HT1080 (cell line): Measurements from ENCODE around the gene FLT1. TPM values are rescaled to one million over a fixed set of nuclear protein-coding genes. Genes with fewer than 3 reads are reported as not detected.

ENCODE experiments used
- DNase-seq: peaks from one replicate; pipeline ENCODE4 v3.0.0-alpha.2; 2015; ENCODE audit warnings: low read depth
- total RNA-seq: library from RNA; depleted of rRNA; stranded (reverse); fragments of >200 nt; shearing (Covaris generic); gene quantifications from 2 replicates; pipeline ENCODE4 v1.2.3, GENCODE V29; 2014

The FLT1 gene
- total RNA-seq, 1 experiment from 2014 or later, result 3.3 TPM

DNA sequence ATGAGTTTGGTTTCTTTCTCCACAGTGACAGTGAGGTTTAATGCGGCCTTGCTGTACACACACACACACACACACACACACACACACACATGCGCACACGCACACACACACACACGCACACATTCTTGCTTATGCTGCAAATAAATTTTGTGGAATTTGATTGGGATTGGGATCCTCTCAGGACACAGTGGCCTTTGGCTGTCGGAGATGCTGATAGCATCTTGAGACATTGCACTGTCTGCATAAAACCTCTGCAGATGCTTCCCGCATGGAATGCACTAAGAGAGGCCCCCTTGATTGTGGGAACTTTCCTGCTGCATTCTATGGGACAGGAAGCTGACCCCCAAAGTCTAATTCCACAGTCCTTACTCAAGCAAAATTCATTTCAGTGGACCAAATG, 145.6 kb downstream of the FLT1 start:
- DNase-seq, result no peak

DNA sequence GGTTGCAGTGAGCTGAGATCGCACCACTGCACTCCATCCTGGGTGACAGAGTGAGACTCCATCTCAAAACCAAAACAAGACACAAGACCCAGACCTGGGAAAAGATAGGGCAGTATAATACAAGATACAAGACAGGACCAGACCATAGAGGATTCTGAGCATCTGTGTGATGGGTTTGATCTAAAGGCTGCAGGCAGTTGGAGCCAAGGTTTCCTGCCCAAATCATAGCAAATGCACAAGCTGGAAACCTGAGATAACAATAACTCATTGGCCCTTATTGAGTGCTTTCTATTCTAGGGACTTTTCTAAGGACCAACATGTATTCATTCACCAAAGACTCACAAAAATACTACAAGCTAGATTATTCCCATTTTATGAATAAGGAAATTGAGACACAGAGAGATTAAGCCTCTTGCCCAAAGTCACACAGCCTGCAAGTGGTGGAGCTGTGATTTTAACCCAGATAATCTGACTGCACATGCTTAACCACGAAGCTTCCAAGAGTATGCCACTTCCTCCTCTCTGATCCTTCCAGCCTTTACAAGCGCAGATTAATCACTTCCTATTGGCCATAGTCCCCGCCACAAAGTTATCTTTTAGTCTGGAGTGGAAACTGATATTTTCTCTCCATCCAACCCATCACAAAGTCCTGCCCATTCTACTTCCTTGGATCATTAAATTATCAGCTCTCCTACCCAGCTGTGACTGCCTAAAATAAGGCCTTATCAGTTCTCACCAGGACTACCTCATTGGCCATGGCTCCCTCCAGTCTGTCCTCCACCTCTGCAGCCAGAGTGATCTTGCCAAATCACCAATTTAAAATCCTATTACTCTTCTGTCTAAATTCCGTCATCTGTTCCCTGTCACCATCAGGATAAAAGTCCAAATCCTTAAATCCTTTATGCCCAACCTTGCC, 147.2 kb downstream of the FLT1 start:
- DNase-seq, result peak; percentile 70

DNA sequence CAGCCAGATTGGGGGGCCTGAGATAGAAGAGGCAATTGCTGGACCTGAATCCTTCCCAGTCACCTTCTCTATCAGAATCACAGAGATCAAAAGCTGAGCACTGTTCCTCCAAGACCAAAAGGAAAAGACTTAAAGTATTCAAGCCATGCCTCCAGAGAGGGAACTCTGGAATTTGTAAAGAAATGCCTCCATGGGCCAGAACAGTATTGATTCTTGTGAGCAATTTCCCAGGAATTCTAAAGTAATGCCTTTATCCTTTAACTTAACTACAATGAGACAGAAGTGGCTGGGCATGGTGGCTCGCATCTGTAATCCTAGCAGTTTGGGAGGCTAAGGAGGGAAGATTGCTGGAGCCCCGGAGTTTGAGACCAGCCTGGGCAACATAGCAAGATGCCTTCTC, 148.8 kb downstream of the FLT1 start:
- DNase-seq, result no peak

DNA sequence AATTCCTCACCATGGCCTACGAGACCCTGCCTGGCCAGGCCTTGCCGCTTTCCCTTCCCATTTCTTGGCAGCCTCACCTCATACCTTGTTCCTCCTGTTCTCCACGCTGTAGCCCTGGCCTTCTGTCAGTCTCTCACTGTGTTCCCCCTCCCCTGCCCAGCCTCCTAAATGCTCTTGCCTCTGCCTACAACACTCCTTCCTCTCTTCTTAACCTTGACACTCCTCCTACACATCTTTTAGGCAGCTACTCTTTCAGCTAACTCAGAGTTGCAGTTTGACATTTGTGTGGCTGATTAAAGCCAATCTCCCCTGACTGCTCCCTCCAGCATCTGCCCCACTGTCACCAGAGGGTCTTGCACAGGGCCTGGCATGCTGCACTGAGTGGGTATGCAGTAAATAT, 150.8 kb downstream of the FLT1 start:
- no peak for DNase-seq

DNA sequence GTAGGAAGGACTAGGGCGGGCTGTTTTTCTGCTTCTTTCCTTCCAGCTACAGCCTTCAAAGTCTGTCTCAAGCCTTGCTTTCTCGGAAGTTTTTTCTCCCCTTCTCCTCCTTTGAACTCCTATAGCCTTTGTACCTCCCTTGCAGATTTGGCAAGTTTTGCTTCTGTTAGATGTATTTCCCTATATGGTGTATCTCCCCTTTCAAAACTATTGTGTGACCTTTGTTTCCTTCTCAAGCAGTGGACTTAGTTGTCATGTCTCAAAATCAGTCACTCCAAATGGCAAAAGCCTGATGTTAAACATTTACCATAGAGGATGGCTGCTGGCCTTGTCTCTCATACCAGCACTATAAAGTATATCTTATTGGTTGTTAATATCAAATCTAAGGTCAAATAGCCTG, 152.7 kb downstream of the FLT1 start:
- no peak for DNase-seq

DNA sequence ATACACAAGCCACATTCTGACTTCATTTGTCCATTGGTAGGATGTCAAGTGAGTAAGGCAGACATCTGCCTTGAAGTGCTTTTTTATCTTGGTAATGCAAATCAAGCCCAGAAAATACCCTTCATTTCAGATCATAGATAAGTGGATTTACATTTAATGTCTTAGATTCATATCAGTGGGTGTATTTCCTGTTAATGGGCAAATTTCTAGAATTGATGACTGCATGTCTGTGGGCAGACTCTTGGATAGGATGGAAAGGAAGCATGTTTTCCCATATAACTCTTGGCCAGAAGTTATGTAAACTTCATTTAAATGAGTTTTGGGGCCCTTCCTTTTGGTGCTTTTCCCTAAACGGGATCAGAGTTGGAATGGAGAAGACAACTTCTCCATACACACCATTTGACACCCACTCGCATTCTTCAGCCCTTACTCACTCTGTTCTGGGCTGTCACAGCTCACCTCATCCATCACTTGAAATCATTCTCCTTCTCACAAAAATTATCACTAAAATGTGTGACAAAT, 154.6 kb downstream of the FLT1 start:
- no peak for DNase-seq

DNA sequence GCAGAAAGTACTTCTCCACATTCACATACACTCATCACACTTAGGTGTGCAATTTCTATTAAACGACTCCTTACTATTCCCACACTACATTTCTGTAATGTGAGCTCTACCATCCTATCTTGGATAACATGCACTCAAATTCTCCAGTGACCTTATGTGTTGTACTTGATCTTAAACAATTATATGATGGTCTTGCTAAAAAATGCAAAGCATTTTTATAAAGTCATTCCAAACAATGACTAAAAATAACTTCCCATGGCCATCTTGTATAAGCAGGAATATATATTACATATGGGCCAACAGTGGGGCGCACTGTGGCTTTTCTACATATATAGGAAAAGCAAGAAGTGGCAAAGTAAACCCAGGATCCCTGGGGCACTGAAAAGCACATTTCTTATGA, 155.5 kb downstream of the FLT1 start:
- no peak for DNase-seq

DNA sequence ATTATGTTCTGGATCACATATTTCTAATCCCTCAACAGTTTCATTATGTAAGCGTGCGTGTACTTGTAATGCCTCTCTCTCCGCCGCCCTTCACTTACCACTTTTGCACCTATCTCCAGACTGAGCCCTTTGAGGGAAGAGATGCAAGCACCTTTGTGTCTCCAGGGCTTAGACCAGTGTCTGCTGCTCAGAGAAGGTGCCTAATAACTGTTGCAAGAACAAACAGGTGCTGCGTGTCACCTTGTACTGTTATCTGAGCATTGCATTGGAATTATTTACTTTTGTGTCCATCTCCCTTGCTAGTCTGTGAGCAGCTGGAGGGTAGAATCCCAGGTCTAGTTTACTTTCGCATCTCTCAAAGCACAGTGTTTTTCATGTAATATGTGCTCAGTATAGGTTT, 156.2 kb downstream of the FLT1 start:
- DNase-seq, result no peak

DNA sequence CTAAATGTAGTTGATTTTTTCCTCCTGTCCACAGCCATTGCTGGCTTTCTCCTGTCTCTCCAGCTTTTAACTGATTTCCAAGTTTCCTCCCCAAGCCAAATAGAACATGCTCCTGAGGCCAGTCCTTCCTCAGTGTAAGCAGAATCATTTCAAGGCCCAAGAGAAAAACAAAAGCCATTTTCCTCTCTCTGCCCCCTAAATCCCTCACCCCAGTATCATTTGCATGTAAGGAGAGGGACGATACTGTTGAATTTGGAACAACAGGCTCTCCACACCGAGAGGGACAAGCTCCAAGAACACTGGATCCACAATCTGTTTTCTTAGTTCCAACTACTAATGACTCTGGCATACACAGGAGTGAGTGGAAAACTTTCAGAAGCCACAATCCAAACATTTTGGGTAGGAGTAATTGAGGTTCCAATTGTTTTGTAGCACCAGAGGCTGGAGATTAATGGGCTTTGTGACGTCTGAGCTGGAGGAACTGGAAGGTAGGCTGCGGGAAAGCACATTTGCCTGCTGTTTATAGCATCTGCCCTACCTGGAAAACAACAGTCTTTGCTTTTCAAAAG, 156.8 kb downstream of the FLT1 start:
- DNase-seq, result no peak

DNA sequence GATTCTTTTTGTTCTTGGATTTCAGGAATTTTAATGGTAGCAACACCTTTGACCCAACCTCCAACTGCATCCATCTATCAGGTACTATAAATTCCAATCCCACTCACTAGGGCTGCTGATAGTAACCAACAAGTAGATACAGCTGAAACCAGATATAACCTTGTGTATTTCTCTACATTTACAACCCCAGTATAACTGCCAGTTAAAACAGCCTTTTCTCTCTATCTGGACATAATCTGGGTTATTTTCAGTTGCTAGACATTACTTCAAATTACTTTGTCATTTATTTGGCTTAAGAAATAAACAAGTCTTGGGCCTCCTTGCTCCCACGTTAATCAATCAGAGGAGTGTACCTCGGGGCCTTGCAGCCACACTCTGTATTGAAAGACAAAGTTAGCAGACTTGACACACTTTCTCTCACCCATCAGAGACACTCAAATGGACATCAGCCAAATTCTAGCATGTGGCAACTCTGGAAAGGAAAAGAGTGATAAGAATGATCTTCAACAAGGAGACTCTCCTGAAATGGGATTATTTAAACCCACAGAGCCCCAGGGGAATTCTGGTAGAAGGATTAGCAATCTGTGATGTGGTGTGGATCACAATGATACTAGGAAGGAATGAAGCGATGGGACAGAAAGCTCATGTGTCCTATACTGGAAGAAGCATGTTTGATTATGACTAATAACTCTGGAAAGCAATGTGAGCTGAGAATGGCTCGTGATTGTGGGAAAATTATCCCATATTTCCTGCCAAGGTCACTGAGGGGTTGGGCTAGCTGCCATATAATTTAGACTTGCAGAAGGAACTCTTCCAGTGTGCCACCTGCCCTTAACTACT, 157.5 kb downstream of the FLT1 start:
- DNase-seq, result peak; percentile 89

DNA sequence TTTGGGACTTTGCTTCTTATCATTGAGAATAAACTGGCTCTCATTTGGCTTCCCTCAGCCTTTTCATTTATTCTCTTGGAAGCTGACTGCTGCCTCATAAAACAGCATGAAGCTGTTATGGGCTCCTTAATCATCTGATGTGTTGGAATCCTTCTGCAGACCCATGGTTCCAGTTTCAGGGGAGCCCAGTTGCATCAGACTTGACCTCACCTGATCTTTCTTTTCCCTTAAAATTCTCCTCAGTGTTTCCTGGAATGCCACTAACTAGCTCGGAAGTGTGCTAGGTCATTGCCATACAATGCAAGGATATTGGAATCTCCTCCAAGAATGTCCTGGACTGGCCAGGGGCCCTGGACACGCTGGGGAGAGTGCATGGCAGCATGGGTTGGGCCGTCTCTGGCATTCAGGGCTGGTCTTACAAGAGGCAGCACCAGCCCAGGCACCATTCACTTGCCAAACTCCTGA, 158.7 kb downstream of the FLT1 start:
- no peak for DNase-seq

DNA sequence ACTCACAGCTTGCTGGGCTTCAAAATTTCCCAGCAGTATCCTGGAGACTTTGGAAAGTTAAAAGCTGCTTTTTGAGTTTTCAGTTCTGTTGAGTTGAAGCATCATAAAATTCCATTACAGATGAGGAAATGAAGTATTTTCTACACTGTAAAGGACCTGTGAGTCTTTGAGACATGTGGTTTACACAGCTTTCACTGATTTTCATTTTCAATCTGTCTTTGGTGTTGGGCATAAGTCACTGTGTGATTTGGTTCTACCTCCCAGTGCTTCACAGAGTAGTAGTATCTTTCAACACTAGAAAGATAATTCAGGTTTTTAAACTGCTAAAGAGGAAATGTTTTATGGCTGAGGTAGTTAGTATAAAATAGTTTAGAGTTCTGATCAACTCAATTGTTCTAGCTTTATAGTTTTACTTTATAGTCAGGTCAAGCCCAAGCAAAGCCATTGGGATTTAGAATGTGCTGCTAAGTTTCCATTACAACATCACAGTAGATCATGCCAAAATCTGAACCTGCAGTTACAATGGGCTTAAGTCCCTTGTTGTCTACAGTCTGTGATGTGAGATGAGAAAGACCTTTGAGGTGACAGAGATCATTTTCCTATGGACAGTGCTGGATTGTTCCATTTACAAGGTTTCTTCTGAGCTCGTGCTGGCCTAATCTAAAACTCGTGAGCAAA, 161.6 kb downstream of the FLT1 start:
- no peak for DNase-seq

DNA sequence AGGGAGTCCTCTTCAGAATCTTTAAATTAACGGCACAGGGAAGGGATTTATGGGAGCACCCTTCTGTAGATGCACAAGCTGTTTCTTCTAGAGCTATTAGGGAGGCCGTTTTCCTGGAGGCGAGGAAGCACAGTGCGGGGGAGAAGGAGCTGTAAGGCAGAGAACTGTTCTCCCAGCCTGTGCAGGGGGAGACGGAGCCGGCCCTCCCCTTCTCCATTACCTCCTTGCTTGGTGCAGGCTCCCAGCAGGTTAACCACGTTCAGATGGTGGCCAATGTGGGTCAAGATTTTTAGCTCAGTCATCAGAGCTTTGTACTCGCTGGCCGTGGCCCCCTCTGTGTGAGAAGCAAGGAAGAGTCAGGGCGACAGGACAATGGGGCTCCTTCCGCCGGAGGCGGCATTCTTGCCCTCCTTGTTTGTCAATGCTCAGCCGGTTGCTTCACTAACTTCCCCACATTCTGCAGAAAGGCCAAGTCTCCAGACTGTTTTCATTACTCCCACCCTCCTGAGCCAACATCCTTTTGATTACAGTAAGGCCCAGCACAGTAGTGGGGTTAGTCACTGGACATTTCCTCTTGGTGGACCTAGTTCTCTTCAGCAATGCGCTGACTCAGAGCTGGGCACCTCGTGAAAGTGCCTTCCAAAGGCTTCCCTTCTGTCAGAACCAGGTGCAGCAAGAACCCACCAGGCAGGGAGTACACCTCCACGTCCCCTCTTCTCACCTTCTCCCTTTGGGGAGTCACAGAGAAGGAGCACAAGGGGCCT, 165.4 kb downstream of the FLT1 start:
- DNase-seq, result peak; percentile 92

DNA sequence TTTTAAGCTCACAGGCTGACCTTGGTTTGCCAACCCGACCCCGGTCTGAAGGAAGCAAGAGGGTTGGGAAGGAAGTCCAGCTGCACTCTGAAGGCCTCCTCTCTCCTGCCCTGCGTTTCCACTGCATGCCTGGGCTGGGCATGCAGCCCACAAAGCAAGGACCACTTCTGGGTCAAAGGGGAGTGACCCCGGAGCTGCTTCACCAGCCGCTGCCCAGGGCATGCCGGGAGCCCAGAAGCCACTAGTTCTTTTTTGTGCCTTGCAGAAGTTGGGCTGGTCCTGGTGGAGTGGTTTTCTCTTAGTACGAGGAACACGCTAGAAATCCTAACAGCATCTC, 166.7 kb downstream of the FLT1 start:
- no peak for DNase-seq

DNA sequence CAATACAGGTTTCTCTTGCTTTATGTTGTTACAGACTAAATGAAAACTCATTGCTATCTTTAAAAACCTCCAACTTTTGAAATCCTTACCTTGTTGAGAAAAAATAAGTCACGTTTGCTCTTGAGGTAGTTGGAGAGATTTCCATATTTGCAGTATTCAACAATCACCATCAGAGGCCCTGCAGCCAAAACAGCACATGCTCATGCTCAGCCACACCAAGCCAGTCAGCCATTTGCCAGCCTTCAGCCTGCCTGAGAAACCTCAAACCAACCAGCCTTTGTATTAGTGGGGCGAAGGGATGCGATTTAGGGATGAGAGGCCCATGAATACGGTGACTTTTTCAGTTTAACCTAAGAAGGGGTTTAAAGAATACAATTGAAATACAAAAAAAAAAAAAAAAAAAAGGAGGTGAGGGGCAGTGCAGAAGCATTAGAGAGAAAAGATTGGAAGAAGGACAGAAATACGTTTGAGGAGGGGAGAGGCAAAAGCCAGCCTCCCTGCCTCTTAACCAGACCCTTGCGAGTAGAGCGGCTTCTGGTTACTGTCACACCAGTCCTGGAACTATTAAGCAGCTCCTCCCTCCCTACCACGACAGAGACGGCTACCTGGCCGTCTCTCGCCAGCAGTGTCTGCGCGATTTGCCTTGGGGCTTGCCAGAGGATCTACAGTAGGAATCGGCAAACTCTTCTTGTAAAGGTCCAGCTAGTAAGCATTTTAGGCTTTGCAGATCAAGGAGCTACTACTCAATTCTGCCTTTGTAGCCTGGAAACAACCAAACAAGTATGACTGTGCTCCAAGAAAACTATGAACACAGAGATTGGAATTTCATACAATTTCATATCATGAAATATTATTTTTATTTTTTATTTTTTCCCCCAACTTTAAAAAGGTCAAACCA, 167.3 kb downstream of the FLT1 start:
- DNase-seq, result no peak

DNA sequence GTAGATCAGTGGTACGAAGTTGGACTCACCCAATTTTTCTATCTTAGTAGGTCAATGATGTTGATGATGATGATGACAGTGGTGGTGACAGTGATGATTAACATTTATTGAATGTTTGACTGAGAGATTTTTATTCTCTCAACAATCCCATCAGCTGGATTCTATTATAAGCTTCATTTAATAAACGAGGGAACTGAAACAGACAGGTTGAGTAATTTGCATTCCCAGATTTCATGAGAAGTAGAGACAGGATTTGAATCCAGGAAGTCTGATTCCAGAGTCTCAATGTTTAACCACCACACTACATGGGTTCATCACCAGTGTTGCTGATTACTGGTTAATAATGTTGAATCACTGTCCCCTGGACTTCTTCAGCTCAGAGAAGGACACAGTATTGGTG, 168.9 kb downstream of the FLT1 start:
- DNase-seq, result no peak

DNA sequence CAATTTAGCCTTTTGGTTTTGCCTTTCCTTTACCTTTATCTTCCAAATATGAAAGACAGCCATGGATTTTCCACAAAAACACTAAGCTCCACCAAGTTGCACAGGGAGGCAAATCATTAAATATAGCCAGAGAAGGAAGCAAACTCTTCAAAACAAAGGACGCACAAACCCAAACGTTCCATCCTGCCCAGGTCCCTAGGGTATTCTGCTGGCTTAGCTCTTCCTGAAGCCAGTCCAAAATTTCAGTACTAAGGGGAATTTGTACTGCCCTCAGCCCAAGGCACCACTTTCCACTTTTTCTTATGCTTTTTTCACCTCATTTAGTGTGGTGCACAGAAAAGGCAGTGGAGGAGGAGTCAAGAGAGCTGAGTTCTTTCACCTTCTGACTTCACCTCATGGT, 169.9 kb downstream of the FLT1 start:
- DNase-seq, result no peak

DNA sequence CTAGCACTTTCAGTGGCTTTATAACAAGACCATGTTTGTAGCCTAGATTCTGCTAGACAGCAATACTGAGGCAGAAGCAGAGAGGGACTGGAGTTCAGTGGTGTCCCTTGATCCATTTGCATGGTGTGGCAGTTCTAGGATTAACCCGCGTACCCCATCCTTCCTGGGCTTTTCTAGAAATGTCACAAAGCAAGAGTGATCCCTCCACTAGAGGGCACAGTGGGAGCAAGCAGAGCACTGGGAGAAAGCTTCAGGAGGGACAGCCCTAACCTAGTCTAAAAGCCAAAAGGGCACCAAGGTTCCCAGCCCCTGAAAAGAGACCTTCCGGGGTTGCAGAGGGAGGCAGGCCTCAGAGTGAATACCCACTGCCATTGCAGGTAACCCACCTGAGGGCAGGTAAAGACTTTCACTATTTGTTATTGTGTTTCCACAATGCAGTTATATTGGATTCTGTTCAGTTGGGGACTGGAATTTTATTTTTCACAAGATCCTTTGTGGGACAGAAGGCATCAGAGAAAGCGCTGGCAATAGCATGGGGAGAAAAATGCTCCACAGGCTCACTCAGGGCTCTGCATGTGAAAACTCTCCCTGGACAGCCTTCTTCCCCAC, 170.6 kb downstream of the FLT1 start:
- DNase-seq, result peak; percentile 60

DNA sequence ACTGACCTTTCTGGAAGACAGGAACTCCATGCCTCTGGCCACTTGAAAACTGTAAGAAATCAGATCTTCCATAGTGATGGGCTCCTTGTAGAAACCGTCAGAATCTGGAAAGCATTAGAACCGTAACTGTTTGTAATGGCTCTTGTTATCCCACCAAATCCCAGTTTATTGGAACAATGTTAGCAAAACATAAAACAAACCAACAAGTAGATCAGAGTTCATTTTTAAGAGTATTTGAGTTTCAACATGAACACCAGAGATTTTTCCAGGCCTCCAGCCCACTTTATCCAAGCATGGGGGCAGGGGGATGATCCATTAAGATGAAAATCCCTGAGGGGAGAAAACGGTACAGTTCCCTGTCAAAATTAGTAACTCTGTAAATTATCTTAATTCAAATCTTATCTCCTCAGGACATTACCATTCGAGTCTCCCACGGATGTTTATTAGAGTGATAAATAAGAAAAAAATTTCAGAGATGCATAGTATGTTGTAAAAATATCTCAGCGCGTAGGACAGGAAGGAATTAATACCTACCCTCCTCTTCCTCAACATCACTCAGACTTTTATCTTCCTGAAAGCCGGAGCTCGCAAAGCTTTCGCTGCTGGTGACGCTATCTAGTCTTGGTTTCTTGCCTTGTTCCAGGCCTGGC, 172.5 kb downstream of the FLT1 start:
- no peak for DNase-seq
